ENCODE results near the gene PTPRN2. TPM values are rescaled to one million over a fixed set of nuclear protein-coding genes. Genes with fewer than 3 reads are reported as not detected.
"Not testable (repeated sequence)": the region's sequence is repeated elsewhere in the genome, so short reads cannot be mapped to it uniquely, and the experiment has no call there.

PTPRN2 gene
- total RNA-seq, 2 donors from 2014 or later, result 30.3 to 40.7 TPM

GRCh38 chr7:158420591-158421340 is 166.9 kb downstream of the PTPRN2 start:
- intact Hi-C loops (cut with DNase I, micrococcal nuclease), result no loop called here
- no peak for ATAC-seq
- DNase-seq, result no peak

GRCh38 chr7:158419238-158419785 is 168.3 kb downstream of the PTPRN2 start:
- ATAC-seq, result no peak
- no peak for DNase-seq
- intact Hi-C loops (cut with DNase I, micrococcal nuclease), result no loop called here

- ATAC-seq; DNase-seq; intact Hi-C loops (cut with DNase I, micrococcal nuclease): not testable (repeated sequence)
Measured at GRCh38 chr7:158418395-158418794, 169.2 kb downstream of the PTPRN2 start.

GRCh38 chr7:158416283-158416933 is 171.2 kb downstream of the PTPRN2 start:
- no peak for DNase-seq
- ATAC-seq, result no peak
- intact Hi-C loops (cut with DNase I, micrococcal nuclease), result no loop called here

GRCh38 chr7:158415316-158415715 is 172.3 kb downstream of the PTPRN2 start:
- ATAC-seq (no peak), DNase-seq (no peak)
- intact Hi-C loops (cut with DNase I, micrococcal nuclease), result no loop called here

- intact Hi-C loops (cut with DNase I, micrococcal nuclease), result no loop called here
- DNase-seq, result no peak
- no peak for ATAC-seq
Measured at GRCh38 chr7:158414486-158414961, 173.1 kb downstream of the PTPRN2 start.

GRCh38 chr7:158414002-158414401 is 173.6 kb downstream of the PTPRN2 start:
- intact Hi-C loops (cut with DNase I, micrococcal nuclease), result no loop called here
- no peak for DNase-seq

GRCh38 chr7:158411232-158411950 is 176.2 kb downstream of the PTPRN2 start:
- ATAC-seq, result no peak
- DNase-seq, result no peak
- intact Hi-C loops (cut with DNase I, micrococcal nuclease), result no loop called here

More at GRCh38 chr7:158414002-158414401, 173.6 kb downstream of the PTPRN2 start:
- no peak for ATAC-seq

- DNase-seq (no peak), ATAC-seq (no peak)
- intact Hi-C loops (cut with DNase I, micrococcal nuclease), result no loop called here
Measured at GRCh38 chr7:158410720-158411119, 176.9 kb downstream of the PTPRN2 start.

- DNase-seq (no peak), ATAC-seq (no peak)
- intact Hi-C loops (cut with DNase I, micrococcal nuclease), result no loop called here
Measured at GRCh38 chr7:158409816-158410330, 177.8 kb downstream of the PTPRN2 start.

- ATAC-seq (no peak), DNase-seq (no peak)
- intact Hi-C loops (cut with DNase I, micrococcal nuclease), result no loop called here
Measured at GRCh38 chr7:158409120-158409519, 178.5 kb downstream of the PTPRN2 start.

- intact Hi-C loops (cut with DNase I, micrococcal nuclease), result no loop called here
- no peak for DNase-seq
- ATAC-seq, result no peak
Measured at GRCh38 chr7:158408318-158408920, 179.2 kb downstream of the PTPRN2 start.

- DNase-seq (no peak), ATAC-seq (peak; percentile 70)
- intact Hi-C loops (cut with DNase I, micrococcal nuclease), result no loop called here
Measured at GRCh38 chr7:158407581-158408317, 179.9 kb downstream of the PTPRN2 start.

- intact Hi-C loops (cut with DNase I, micrococcal nuclease), result no loop called here
- peak; percentile 94 for ATAC-seq
- peak in 1 of 2 donors; percentile 65 for DNase-seq
Measured at GRCh38 chr7:158406801-158407200, 180.8 kb downstream of the PTPRN2 start.

- intact Hi-C loops (cut with DNase I, micrococcal nuclease), result no loop called here
Measured at GRCh38 chr7:158406364-158406763, 181.3 kb downstream of the PTPRN2 start.

GRCh38 chr7:158405771-158406170 is 181.9 kb downstream of the PTPRN2 start:
- DNase-seq; intact Hi-C loops (cut with DNase I, micrococcal nuclease); ATAC-seq: not testable (repeated sequence)

More at GRCh38 chr7:158406364-158406763, 181.3 kb downstream of the PTPRN2 start:
- peak; percentile 50 for ATAC-seq
- DNase-seq, result no peak

- ATAC-seq, result no peak
- DNase-seq, result no peak
- intact Hi-C loops (cut with DNase I, micrococcal nuclease), result no loop called here
Measured at GRCh38 chr7:158405324-158405723, 182.3 kb downstream of the PTPRN2 start.
